ENCODE measurements around the gene SLC25A12. TPM values are rescaled to one million over a fixed set of nuclear protein-coding genes. Genes with fewer than 3 reads are reported as not detected.

SLC25A12 gene
- polyA plus RNA-seq (2012; ENCODE audit: insufficient read depth, insufficient read length, low read depth): 14.7 TPM

GRCh38 chr2:171893824-171894611 is at the start of gene SLC25A12:
SLC25A12 (minus strand) TSS chr2:171894244; CDS start chr2:171894214, 30 bp downstream.
- Histone ChIP-seq H3K4me3 (ENCODE audit: low read depth, low read length) (peak within 1 kb of the TSS; percentile 71), H3K27me3 (no peaks in the 10 kb centered on the region), H3K9me3 (no peaks in the 10 kb centered on the region), H3K36me3 (no peaks in the 10 kb centered on the region), H3K4me1 (no peaks in the 10 kb centered on the region)
- peak; percentile 76 for DNase-seq
- TF ChIP-seq CTCF (IDR thresholded peaks at IDR 0.05; ENCODE audit: low read depth, low read length): no peak

- TF ChIP-seq CTCF (IDR thresholded peaks at IDR 0.05; ENCODE audit: low read depth, low read length): no peak
- Histone ChIP-seq H3K4me3 (ENCODE audit: low read depth, low read length) (no peak overlapping the region), H3K27me3 (no peaks in the 10 kb centered on the region), H3K36me3 (no peaks in the 10 kb centered on the region), H3K4me1 (no peaks in the 10 kb centered on the region), H3K9me3 (no peaks in the 10 kb centered on the region)
- DNase-seq: no peak
These were observed 47.3 kb upstream of the SLC25A12 start for GRCh38 chr2:171941316-171941699.

DNA sequence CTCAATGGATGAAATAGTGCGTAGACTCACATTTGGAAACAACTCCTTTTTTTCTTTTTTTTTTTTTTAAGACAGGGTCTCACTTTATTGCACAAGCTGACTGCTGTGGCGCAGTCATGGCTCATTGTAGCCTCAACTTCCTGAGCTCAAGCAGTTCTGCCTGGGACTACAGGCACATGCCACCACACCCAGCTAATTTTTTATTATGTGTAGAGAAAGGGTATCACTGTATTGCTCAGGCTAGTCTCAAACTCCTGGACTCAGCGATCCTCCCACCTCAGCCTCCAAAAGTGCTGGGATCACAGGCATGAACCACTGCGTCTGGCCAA is 45.7 kb upstream of the SLC25A12 start:
- Histone ChIP-seq H3K9me3 (no peaks in the 10 kb centered on the region), H3K4me3 (ENCODE audit: low read depth, low read length) (no peak overlapping the region), H3K4me1 (no peaks in the 10 kb centered on the region), H3K36me3 (no peaks in the 10 kb centered on the region), H3K27me3 (no peaks in the 10 kb centered on the region)
- no peak for TF ChIP-seq CTCF (IDR thresholded peaks at IDR 0.05; ENCODE audit: low read depth, low read length)
- DNase-seq: no peak

GRCh38 chr2:171939058-171939742 is 45.2 kb upstream of the SLC25A12 start:
- H3K4me1 ChIP-seq: no peaks in the 10 kb centered on the region
- no peak overlapping the region for H3K4me3 ChIP-seq (ENCODE audit: low read depth, low read length)
- DNase-seq: no peak
- H3K9me3 ChIP-seq: no peaks in the 10 kb centered on the region
- no peak for TF ChIP-seq CTCF (IDR thresholded peaks at IDR 0.05; ENCODE audit: low read depth, low read length)
- no peaks in the 10 kb centered on the region for H3K27me3 ChIP-seq
- no peaks in the 10 kb centered on the region for H3K36me3 ChIP-seq

DNA sequence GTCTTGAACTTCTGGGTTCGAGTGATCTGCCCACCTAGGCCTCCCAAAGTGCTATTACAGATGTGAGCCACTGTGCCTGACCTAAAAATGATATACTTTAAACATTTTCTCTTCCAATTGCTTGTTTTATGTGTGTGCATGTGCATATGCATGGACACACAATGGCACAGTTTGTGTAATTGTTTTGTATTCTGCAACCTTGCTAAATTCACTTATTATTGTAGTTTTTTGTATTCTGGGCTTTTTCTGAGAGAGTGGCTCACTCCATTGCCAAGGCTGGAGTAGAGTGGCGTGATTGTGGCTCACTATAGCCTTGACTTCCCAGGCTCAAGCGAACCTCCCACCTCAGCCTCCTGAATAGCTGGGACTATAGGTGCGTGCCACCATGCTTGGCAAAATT is 36.3 kb upstream of the SLC25A12 start:
- Histone ChIP-seq H3K36me3 (no peaks in the 10 kb centered on the region; the same call in 1 of the 2 replicates), H3K27me3 (no peaks in the 10 kb centered on the region)
- TF ChIP-seq CTCF (IDR thresholded peaks at IDR 0.05; ENCODE audit: low read depth, low read length): no peak

More for the DNA sequence above, 36.3 kb upstream of the SLC25A12 start:
- DNase-seq: no peak
- H3K4me1 ChIP-seq: no peaks in the 10 kb centered on the region
- H3K9me3 ChIP-seq: no peaks in the 10 kb centered on the region
- H3K4me3 ChIP-seq (ENCODE audit: low read depth, low read length): no peak overlapping the region
